Erythroblast (primary cell): ENCODE measurements around the gene IGF1.

ENCODE experiments used
- GATA1 ChIP-seq: IDR thresholded peaks from 2 replicates; pipeline ENCODE4 v1.6.1; 2011; ENCODE audit warnings: low read depth, mild to moderate bottlenecking, control low read depth, low read length, moderate library complexity
- POLR2A ChIP-seq: IDR thresholded peaks from 2 replicates; pipeline ENCODE4 v1.6.1; 2011; ENCODE audit warnings: mild to moderate bottlenecking, low read length

GRCh38 chr12:102484017-102484416, 3.7 kb upstream of the IGF1 start:
- TF ChIP-seq POLR2A (no peak), GATA1 (no peak)
